ENCODE data around the gene ZBTB46. TPM values are rescaled to one million over a fixed set of nuclear protein-coding genes. Genes with fewer than 3 reads are reported as not detected.
"Not testable (repeated sequence)": the region's sequence is repeated elsewhere in the genome, so short reads cannot be mapped to it uniquely, and the experiment has no call there.

The ZBTB46 gene
- total and polyA plus RNA-seq, 2 donors (not counting 1 experiment from before 2014, with no cell fraction given), result 0.96 to 4.5 TPM

- Histone ChIP-seq H3K4me1 (ENCODE audit: control insufficient read depth, extremely low read depth, insufficient read depth, low read length) (peaks cover 6% of the 10 kb centered on the region), H3K27me3 (ENCODE audit: control insufficient read depth, insufficient read depth, low read length) (no peaks in the 10 kb centered on the region), H4K20me1 (ENCODE audit: control insufficient read depth, extremely low read depth, insufficient read depth, low read length) (peaks cover 3% of the 10 kb centered on the region), H3K4me2 (ENCODE audit: extremely low read depth, insufficient read depth, low read length) (no peak overlapping the region), H3K79me2 (ENCODE audit: control insufficient read depth, insufficient read depth, low read length) (peaks cover 44% of the 10 kb centered on the region), H3K9me3 (ENCODE audit: control insufficient read depth, insufficient read depth, low read depth, low read length) (no peaks in the 10 kb centered on the region), H3K4me3 (replicated peaks in 1 of 4; ENCODE audit: control extremely low read depth in 1 of 4, insufficient read depth in 1 of 4, low read depth in 3 of 4, low read length in 4 of 4) (no peak overlapping the region), H3K9ac (ENCODE audit: insufficient read depth, low read length) (no peak overlapping the region), H2AFZ (ENCODE audit: low read length) (no peak overlapping the region), H3K36me3 (ENCODE audit: control insufficient read depth, insufficient read depth, low read length) (peaks cover 37% of the 10 kb centered on the region), H3K27ac (ENCODE audit: insufficient read depth, low read length) (no peak overlapping the region)
- TF ChIP-seq, protein P1, sequence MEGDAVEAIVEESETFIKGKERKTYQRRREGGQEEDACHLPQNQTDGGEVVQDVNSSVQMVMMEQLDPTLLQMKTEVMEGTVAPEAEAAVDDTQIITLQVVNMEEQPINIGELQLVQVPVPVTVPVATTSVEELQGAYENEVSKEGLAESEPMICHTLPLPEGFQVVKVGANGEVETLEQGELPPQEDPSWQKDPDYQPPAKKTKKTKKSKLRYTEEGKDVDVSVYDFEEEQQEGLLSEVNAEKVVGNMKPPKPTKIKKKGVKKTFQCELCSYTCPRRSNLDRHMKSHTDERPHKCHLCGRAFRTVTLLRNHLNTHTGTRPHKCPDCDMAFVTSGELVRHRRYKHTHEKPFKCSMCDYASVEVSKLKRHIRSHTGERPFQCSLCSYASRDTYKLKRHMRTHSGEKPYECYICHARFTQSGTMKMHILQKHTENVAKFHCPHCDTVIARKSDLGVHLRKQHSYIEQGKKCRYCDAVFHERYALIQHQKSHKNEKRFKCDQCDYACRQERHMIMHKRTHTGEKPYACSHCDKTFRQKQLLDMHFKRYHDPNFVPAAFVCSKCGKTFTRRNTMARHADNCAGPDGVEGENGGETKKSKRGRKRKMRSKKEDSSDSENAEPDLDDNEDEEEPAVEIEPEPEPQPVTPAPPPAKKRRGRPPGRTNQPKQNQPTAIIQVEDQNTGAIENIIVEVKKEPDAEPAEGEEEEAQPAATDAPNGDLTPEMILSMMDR (conservative IDR thresholded peaks at IDR 0.05 in 1 of 2, IDR thresholded peaks at IDR 0.05 in 1 of 2; ENCODE audit: low read depth in 1 of 2, low read length in 2 of 2), result no peak
- TF ChIP-seq EZH2 (IDR thresholded peaks at IDR 0.05; ENCODE audit: low read length, missing control alignments), result no peak
- no peak for DNase-seq (ENCODE audit: low read depth in 2 of 2)
Measured at GRCh38 chr20:63876489-63877036, 45.5 kb upstream of the ZBTB46 start.

- Histone ChIP-seq H3K79me2 (ENCODE audit: control insufficient read depth, insufficient read depth, low read length) (peaks cover 45% of the 10 kb centered on the region), H3K36me3 (ENCODE audit: control insufficient read depth, insufficient read depth, low read length) (peaks cover 39% of the 10 kb centered on the region)
- not testable (repeated sequence) for H3K4me3 ChIP-seq (replicated peaks in 1 of 4; ENCODE audit: control extremely low read depth in 1 of 4, insufficient read depth in 1 of 4, low read depth in 3 of 4, low read length in 4 of 4); H3K27ac ChIP-seq (ENCODE audit: insufficient read depth, low read length); H3K9ac ChIP-seq (ENCODE audit: insufficient read depth, low read length); H3K4me2 ChIP-seq (ENCODE audit: extremely low read depth, insufficient read depth, low read length); H3K9me3 ChIP-seq (ENCODE audit: control insufficient read depth, insufficient read depth, low read depth, low read length); DNase-seq (ENCODE audit: low read depth in 2 of 2); H3K27me3 ChIP-seq (ENCODE audit: control insufficient read depth, insufficient read depth, low read length); H2AFZ ChIP-seq (ENCODE audit: low read length); H3K4me1 ChIP-seq (ENCODE audit: control insufficient read depth, extremely low read depth, insufficient read depth, low read length); H4K20me1 ChIP-seq (ENCODE audit: control insufficient read depth, extremely low read depth, insufficient read depth, low read length)
Measured at GRCh38 chr20:63874241-63874640, 43.2 kb upstream of the ZBTB46 start.

- TF ChIP-seq, protein P1 (conservative IDR thresholded peaks at IDR 0.05 in 1 of 2, IDR thresholded peaks at IDR 0.05 in 1 of 2; ENCODE audit: low read depth in 1 of 2, low read length in 2 of 2), result no peak
- TF ChIP-seq EZH2 (IDR thresholded peaks at IDR 0.05; ENCODE audit: low read length, missing control alignments), result no peak
- Histone ChIP-seq H3K27ac (ENCODE audit: insufficient read depth, low read length) (peak overlapping the region; percentile 62), H3K27me3 (ENCODE audit: control insufficient read depth, insufficient read depth, low read length) (no peaks in the 10 kb centered on the region), H3K4me3 (replicated peaks in 1 of 4; ENCODE audit: control extremely low read depth in 1 of 4, insufficient read depth in 1 of 4, low read depth in 3 of 4, low read length in 4 of 4) (no peak overlapping the region), H3K36me3 (ENCODE audit: control insufficient read depth, insufficient read depth, low read length) (peaks cover 36% of the 10 kb centered on the region), H4K20me1 (ENCODE audit: control insufficient read depth, extremely low read depth, insufficient read depth, low read length) (no peaks in the 10 kb centered on the region), H3K9me3 (ENCODE audit: control insufficient read depth, insufficient read depth, low read depth, low read length) (no peaks in the 10 kb centered on the region), H3K9ac (ENCODE audit: insufficient read depth, low read length) (no peak overlapping the region), H3K4me2 (ENCODE audit: extremely low read depth, insufficient read depth, low read length) (no peak overlapping the region), H3K79me2 (ENCODE audit: control insufficient read depth, insufficient read depth, low read length) (peaks cover 47% of the 10 kb centered on the region), H3K4me1 (ENCODE audit: control insufficient read depth, extremely low read depth, insufficient read depth, low read length) (peaks cover 6% of the 10 kb centered on the region), H2AFZ (ENCODE audit: low read length) (no peak overlapping the region)
- peak; percentile 67 to 78 for DNase-seq (ENCODE audit: low read depth in 2 of 2)
Measured at GRCh38 chr20:63873477-63873971, 42.5 kb upstream of the ZBTB46 start.
